GM21515 (cell line): ENCODE measurements around the gene SPDEF.

Experiments
- ATAC-seq: cut with Tn5 transposase; IDR thresholded peaks from one replicate; pipeline ENCODE4 v1.9.1; 2021; ENCODE audit not compliant: unreplicated experiment

SPDEF gene

GRCh38 chr6:34546551-34547321 is 9.4 kb downstream of the SPDEF start:
- no peak for ATAC-seq

GRCh38 chr6:34544776-34545471 is 11.2 kb downstream of the SPDEF start:
- ATAC-seq, result no peak

GRCh38 chr6:34544052-34544604 is 12.0 kb downstream of the SPDEF start:
- no peak for ATAC-seq

GRCh38 chr6:34543421-34543820 is 12.7 kb downstream of the SPDEF start:
- no peak for ATAC-seq

GRCh38 chr6:34540841-34541240 is 15.3 kb downstream of the SPDEF start:
- no peak for ATAC-seq

GRCh38 chr6:34540222-34540621 is 15.9 kb downstream of the SPDEF start:
- no peak for ATAC-seq

GRCh38 chr6:34539181-34539580 is 16.9 kb downstream of the SPDEF start:
- no peak for ATAC-seq

GRCh38 chr6:34538581-34538980 is 17.5 kb downstream of the SPDEF start:
- no peak for ATAC-seq

- no peak for ATAC-seq
Measured at GRCh38 chr6:34537922-34538550, 18.1 kb downstream of the SPDEF start.

GRCh38 chr6:34536959-34537848 is 18.9 kb downstream of the SPDEF start:
- ATAC-seq, result no peak

- no peak for ATAC-seq
Measured at GRCh38 chr6:34536251-34536958, 19.7 kb downstream of the SPDEF start.

GRCh38 chr6:34535646-34536045 is 20.5 kb downstream of the SPDEF start:
- no peak for ATAC-seq

GRCh38 chr6:34535199-34535598 is 20.9 kb downstream of the SPDEF start:
- ATAC-seq, result no peak

GRCh38 chr6:34534656-34535055 is 21.5 kb downstream of the SPDEF start:
- ATAC-seq, result no peak

- ATAC-seq, result no peak
Measured at GRCh38 chr6:34534146-34534545, 22.0 kb downstream of the SPDEF start.

GRCh38 chr6:34532230-34532629 is 23.9 kb downstream of the SPDEF start:
- no peak for ATAC-seq

GRCh38 chr6:34531580-34532201 is 24.4 kb downstream of the SPDEF start:
- ATAC-seq, result no peak

GRCh38 chr6:34530753-34531365 is 25.3 kb downstream of the SPDEF start:
- no peak for ATAC-seq

GRCh38 chr6:34529665-34530327 is 26.3 kb downstream of the SPDEF start:
- ATAC-seq, result no peak
